Ramos (cell line): ENCODE measurements around the gene NOX3.
"Not testable (repeated sequence)": the region's sequence is repeated elsewhere in the genome, so short reads cannot be mapped to it uniquely, and the experiment has no call there.

Experiments
- in situ Hi-C: fragments of 300-500 bp; cut with MboI; formaldehyde crosslinking; loops from one replicate; pipeline ENCODE4 v1.14.3; 2022; ENCODE audit warnings: low sequenced_read_pairs; ENCODE audit not compliant: unreplicated experiment

Gene NOX3

GRCh38 chr6:155455766-155456165, at the start of gene NOX3:
Gene NOX3 (minus strand): TSS chr6:155455839. CDS start chr6:155455800, 39 bp downstream.
- in situ Hi-C loops, result no loop called here

GRCh38 chr6:155504848-155505607, 49.4 kb upstream of the NOX3 start:
- in situ Hi-C loops, result no loop called here

DNA sequence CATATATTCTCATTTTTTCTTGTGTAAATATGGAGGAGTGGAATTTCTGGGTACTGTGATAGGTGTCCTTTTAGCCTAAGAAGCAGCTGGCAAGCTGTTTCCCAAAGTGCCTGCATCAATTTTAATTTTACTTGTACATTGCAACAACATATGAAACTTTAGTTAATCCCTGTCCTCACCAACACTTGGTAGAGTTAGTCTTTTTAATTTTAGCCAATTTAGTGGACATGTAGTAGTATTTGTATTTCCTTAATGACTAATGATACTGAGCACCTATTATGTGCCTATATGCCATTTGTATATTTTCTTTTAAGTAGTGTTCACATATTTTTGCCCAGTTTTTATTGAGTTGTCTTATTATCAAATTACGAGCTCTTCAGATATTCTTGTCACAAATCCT, 46.8 kb upstream of the NOX3 start:
- in situ Hi-C loops, result no loop called here

- in situ Hi-C loops, result no loop called here
Observed at GRCh38 chr6:155499574-155499973, 43.9 kb upstream of the NOX3 start.

- in situ Hi-C loops, result no loop called here
Observed at GRCh38 chr6:155498370-155498769, 42.7 kb upstream of the NOX3 start.

- in situ Hi-C loops, result no loop called here
Observed at GRCh38 chr6:155497273-155497672, 41.6 kb upstream of the NOX3 start.

GRCh38 chr6:155495011-155495768, 39.6 kb upstream of the NOX3 start:
- in situ Hi-C loops, result no loop called here

- in situ Hi-C loops, result no loop called here
Observed at GRCh38 chr6:155493694-155494143, 38.1 kb upstream of the NOX3 start.

- in situ Hi-C loops, result no loop called here
Observed at GRCh38 chr6:155493026-155493693, 37.5 kb upstream of the NOX3 start.

DNA sequence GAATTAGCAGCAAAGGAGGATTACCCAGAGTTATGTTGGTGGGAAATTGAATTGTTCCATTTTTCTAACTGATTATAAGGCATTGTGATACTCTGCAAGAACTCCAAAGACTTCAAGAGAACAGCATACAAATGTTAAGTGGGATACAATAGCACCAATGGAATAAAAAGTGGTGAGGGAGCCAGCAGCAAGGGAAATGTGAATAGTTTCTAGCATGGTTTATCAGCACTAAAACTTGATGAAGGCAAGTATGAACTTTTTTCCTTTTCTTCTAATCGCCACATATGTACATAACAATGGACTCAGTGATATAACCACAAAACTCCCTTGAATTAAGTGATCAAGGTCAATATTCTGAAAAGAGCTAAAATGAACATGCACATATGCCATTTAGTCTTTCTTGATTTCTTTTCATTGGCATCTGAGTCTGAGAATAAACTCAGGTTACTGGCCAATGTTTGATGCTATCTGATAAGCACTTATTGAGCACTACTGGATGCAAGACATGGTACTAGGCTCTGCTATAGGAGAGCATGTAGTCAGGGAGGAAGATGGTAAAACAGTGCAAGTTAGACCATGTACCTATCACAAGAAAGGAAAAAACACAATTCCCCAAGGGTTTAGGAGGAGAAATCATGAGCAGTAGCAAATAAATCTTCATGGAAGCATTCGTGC, 36.6 kb upstream of the NOX3 start:
- in situ Hi-C loops, result no loop called here

DNA sequence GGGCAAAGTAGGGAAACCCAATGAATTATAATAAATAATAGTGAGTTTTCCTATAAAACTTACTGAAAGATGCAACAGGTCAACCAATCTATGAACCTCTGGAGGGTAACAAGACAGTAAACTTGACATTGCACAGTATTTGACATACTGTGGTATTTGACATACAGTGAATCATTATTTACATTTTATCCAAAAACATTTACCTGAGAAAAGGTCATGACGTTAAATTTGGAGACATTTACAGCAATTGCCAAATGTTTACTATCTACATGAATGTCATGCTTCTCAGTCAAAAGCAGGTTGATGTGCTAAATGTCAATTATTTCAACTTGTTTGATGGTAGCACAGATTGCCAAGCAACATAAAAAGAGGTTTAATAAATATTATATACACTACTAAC, 35.8 kb upstream of the NOX3 start:
- in situ Hi-C loops, result no loop called here

DNA sequence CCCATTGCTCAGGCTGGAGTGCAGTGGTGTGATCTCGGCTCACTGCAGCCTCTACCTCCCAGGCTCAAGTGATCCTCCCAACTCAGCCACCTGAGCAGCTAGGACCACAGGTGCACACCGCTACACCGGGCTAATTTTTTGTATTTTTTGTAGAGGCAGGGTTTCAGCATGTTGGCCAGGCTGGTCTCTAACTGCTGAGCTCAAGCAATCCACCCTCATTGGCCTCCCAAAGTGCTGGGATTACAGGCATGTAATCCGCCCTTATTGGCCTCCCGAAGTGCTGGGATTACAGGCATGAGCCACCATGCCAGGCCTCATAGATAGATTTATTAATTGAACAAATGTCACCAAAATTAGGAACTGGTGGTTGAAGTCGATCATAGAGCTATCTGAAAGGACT, 32.6 kb upstream of the NOX3 start:
- in situ Hi-C loops, result not testable (repeated sequence)

- in situ Hi-C loops, result no loop called here
Observed at GRCh38 chr6:155487371-155488130, 31.9 kb upstream of the NOX3 start.

GRCh38 chr6:155486721-155487294, 31.2 kb upstream of the NOX3 start:
- in situ Hi-C loops, result no loop called here

DNA sequence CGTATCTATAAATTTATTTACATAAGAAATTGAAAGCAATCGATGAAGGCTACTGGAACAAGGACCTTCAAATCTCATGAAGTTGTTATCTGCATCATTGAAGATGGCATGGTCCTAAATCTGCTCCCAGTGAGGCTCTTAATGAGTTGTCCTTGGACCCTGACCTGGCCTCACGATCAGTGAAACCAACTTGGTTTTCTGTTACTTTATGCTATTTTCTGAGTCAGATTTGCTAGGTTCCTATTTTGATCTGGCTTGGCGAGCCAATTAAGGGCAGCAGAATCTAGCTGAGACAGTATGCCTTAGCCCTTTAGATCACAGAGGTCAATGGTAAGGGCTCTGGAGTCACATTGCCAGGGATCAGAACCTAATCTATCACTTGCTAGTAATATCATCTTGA, 30.1 kb upstream of the NOX3 start:
- in situ Hi-C loops, result no loop called here

- in situ Hi-C loops, result no loop called here
Observed at GRCh38 chr6:155483858-155484257, 28.2 kb upstream of the NOX3 start.

GRCh38 chr6:155481215-155481614, 25.6 kb upstream of the NOX3 start:
- in situ Hi-C loops, result no loop called here

DNA sequence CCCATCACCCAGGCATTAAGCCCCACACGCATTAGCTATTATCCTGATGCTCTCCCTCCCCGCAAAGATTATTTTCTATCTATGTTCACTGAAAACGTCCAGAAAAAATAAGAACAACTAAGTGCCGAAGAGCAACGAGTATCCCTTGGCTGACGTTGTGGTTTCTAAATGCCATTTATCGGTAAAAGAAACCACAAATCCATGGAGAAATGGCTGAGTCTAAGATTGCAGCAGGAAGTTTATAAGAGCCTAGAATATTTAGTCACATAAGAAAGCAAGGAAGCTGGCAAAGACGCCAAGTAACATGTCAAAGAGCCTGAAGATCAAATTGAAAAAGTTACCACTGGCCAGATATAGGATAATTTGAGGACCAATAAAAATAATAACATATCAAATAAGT, 18.1 kb upstream of the NOX3 start:
- in situ Hi-C loops, result no loop called here

- in situ Hi-C loops, result no loop called here
Observed at GRCh38 chr6:155472886-155473285, 17.2 kb upstream of the NOX3 start.
